Ishikawa (cell line): ENCODE results near the gene KLF13.

Experiments
- CEBPB ChIP-seq: IDR thresholded peaks from 2 replicates; pipeline ENCODE4 v1.6.1; 2012
- CREB1 ChIP-seq: IDR thresholded peaks from 2 replicates; pipeline ENCODE4 v1.6.1; 2012; ENCODE audit warnings: low read depth
- EGR1 ChIP-seq: IDR thresholded peaks from 2 replicates; pipeline ENCODE4 v1.6.1; 2012
- EP300 ChIP-seq: IDR thresholded peaks from 2 replicates; pipeline ENCODE4 v1.6.1; 2012; ENCODE audit warnings: borderline replicate concordance
- FOXM1 ChIP-seq: IDR thresholded peaks from 2 replicates; pipeline ENCODE4 v1.6.1; 2012; ENCODE audit warnings: low read depth, borderline replicate concordance
- MAX ChIP-seq: IDR thresholded peaks from 2 replicates; pipeline ENCODE4 v1.6.1; 2012
- NFIC ChIP-seq: IDR thresholded peaks from 2 replicates; pipeline ENCODE4 v1.6.1; 2012
- RAD21 ChIP-seq: IDR thresholded peaks from 2 replicates; pipeline ENCODE4 v1.6.1; 2012; ENCODE audit warnings: low read depth
- REST ChIP-seq: IDR thresholded peaks from 2 replicates; pipeline ENCODE4 v1.6.1; 2012; ENCODE audit warnings: low read depth, mild to moderate bottlenecking
- TAF1 ChIP-seq: IDR thresholded peaks from 2 replicates; pipeline ENCODE4 v1.6.1; 2012; ENCODE audit warnings: low read depth, mild to moderate bottlenecking
- TCF12 ChIP-seq: IDR thresholded peaks from 2 replicates; pipeline ENCODE4 v1.6.1; 2012; ENCODE audit warnings: low read depth
- TEAD4 ChIP-seq: IDR thresholded peaks from 2 replicates; pipeline ENCODE4 v1.6.1; 2012
- USF1 ChIP-seq: IDR thresholded peaks from 2 replicates; pipeline ENCODE4 v1.6.1; 2012
- YY1 ChIP-seq: IDR thresholded peaks from 2 replicates; pipeline ENCODE4 v1.6.1; 2012; ENCODE audit warnings: low read depth
- ZBTB7A ChIP-seq: IDR thresholded peaks from 2 replicates; pipeline ENCODE4 v1.6.1; 2012; ENCODE audit warnings: low read depth

KLF13 gene

GRCh38 chr15:31381801-31382712 lies 55.4 kb downstream of the KLF13 start:
- no peak for TF ChIP-seq NFIC
- no peak for TF ChIP-seq CREB1
- no peak for TF ChIP-seq ZBTB7A
- TF ChIP-seq TCF12: no peak
- no peak for TF ChIP-seq MAX
- TF ChIP-seq REST: no peak
- no peak for TF ChIP-seq FOXM1
- TF ChIP-seq RAD21: no peak
- TF ChIP-seq CEBPB: no peak
- TF ChIP-seq USF1: no peak
- no peak for TF ChIP-seq EP300
- no peak for TF ChIP-seq TEAD4
- no peak for TF ChIP-seq EGR1
- TF ChIP-seq TAF1: no peak
- TF ChIP-seq YY1: no peak

GRCh38 chr15:31382713-31383045 lies 56.0 kb downstream of the KLF13 start:
- TF ChIP-seq ZBTB7A (no peak), EGR1 (no peak), NFIC (no peak), TCF12 (no peak), FOXM1 (no peak), CREB1 (no peak)

- TF ChIP-seq EP300 (no peak), EGR1 (no peak), USF1 (no peak), TAF1 (no peak), TEAD4 (no peak)
These were observed 56.5 kb downstream of the KLF13 start for GRCh38 chr15:31383139-31383538.

- TF ChIP-seq REST (no peak), TAF1 (no peak)
These were observed 57.9 kb downstream of the KLF13 start for GRCh38 chr15:31384568-31384967.

- no peak for TF ChIP-seq TEAD4
- TF ChIP-seq TCF12: no peak
- no peak for TF ChIP-seq CREB1
- TF ChIP-seq NFIC: no peak
- no peak for TF ChIP-seq USF1
- TF ChIP-seq CEBPB: no peak
- no peak for TF ChIP-seq YY1
- TF ChIP-seq REST: no peak
These were observed 59.1 kb downstream of the KLF13 start for GRCh38 chr15:31385736-31386135.
